Measurements from ENCODE around the gene CCL27.

DNA sequence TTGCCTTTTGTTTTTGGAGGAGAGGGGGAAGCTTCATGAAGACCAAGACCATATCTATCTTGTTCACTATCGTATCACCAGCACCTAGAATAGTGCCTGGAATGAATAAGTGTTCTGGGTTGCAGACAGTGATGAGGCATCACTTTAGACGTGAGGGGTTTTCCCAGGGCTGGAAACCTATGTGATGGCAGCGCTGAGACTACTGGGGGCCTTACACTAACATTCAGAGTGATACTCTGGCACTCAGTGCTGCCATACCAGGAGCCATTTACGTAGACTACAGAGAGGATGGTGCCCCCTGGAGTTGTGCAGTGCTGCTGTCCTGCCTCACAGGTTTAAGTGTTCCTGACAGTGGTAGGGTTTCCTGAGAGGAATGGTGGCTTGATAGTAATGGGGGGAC is 21.7 kb upstream of the CCL27 start:
- TF ChIP-seq YY1 (IDR thresholded peaks at IDR 0.05; ENCODE audit: insufficient read depth, insufficient read length) (no peak), ZNF274 (IDR thresholded peaks at IDR 0.05; ENCODE audit: low read depth, low read length) (no peak)

Data from NT2/D1 (cell line).